ENCODE measurements around the gene HNF4A. TPM values are rescaled to one million over a fixed set of nuclear protein-coding genes. Genes with fewer than 3 reads are reported as not detected.

HNF4A gene
- total and polyA plus RNA-seq, 2 of the 13 experiments (the other 11 are each of a cell fraction or from before 2014, with no cell fraction given): 80.9 to 169 TPM

GRCh38 chr20:44392776-44393607 lies 37.5 kb downstream of the HNF4A start (continued):
- TF ChIP-seq ZNF513 (CRISPR knock-in tag; conservative IDR thresholded peaks at IDR 0.05) (0 out of 2 replicates have a peak, but pooled peaks have one; percentile 53), TERF1 (CRISPR knock-in tag; IDR thresholded peaks at IDR 0.05) (no peak), ZNF292 (CRISPR knock-in tag; IDR thresholded peaks at IDR 0.05; ENCODE audit: borderline replicate concordance, low read depth) (peak; percentile 61; the same call in 1 of the 2 replicates), NFE2 (CRISPR knock-in tag; IDR thresholded peaks at IDR 0.05) (no peak), ZNF225 (CRISPR knock-in tag; IDR thresholded peaks at IDR 0.05) (peak; percentile 54; the same call in 1 of the 2 replicates), PBX3 (CRISPR knock-in tag; IDR thresholded peaks at IDR 0.05; ENCODE audit: borderline replicate concordance) (no peak), ZNF547 (CRISPR knock-in tag; IDR thresholded peaks at IDR 0.05) (peak; percentile 49), FOSL2 (CRISPR knock-in tag; IDR thresholded peaks at IDR 0.05) (peak; percentile 31; the same call in 1 of the 2 replicates), U2AF2 (IDR thresholded peaks at IDR 0.05; ENCODE audit: low read depth, low read length) (no peak), ZNF577 (CRISPR knock-in tag; IDR thresholded peaks at IDR 0.05; ENCODE audit: borderline replicate concordance, low read depth) (no peak), CTCF (CRISPR knock-in tag; IDR thresholded peaks at IDR 0.05) (peak; percentile 32; the same call in 1 of the 2 replicates), HDAC1 (CRISPR knock-in tag; IDR thresholded peaks at IDR 0.05) (no peak; the same call in 1 of the 2 replicates), RAD21 (CRISPR knock-in tag; IDR thresholded peaks at IDR 0.05) (peak; percentile 8; the same call in 1 of the 2 replicates), ZFP36 (IDR thresholded peaks at IDR 0.05; ENCODE audit: borderline replicate concordance, low read depth, low read length, partially characterized antibody) (no peak), SRSF9 (IDR thresholded peaks at IDR 0.05; ENCODE audit: borderline replicate concordance, insufficient read depth, low read depth, low read length, poor library complexity, severe bottlenecking) (no peak), LCORL (IDR thresholded peaks at IDR 0.05) (no peak), LCORL (CRISPR knock-in tag; IDR thresholded peaks at IDR 0.05) (peak; percentile 94), FUBP1 (CRISPR knock-in tag; IDR thresholded peaks at IDR 0.05; ENCODE audit: borderline replicate concordance) (peak; percentile 84; the same call in 1 of the 2 replicates), XRCC5 (optimal IDR thresholded peaks at IDR 0.05; ENCODE audit: low read length) (peak; percentile 66), ZNF354B (CRISPR knock-in tag; IDR thresholded peaks at IDR 0.05) (peak; percentile 90; the same call in 1 of the 2 replicates)
